Daoy (cell line): ENCODE data around the gene ZBTB45. TPM values are rescaled to one million over a fixed set of nuclear protein-coding genes. Genes with fewer than 3 reads are reported as not detected.
"Not testable (repeated sequence)": the region's sequence is repeated elsewhere in the genome, so short reads cannot be mapped to it uniquely, and the experiment has no call there.

Experiments used
- DNase-seq: peaks from one replicate; pipeline ENCODE4 v3.0.0-alpha.2; 2015; ENCODE audit warnings: low read depth
- total RNA-seq: library from RNA; depleted of rRNA; stranded (reverse); fragments of >200 nt; shearing (Covaris generic); gene quantifications from 2 replicates; pipeline ENCODE4 v1.2.3, GENCODE V29; 2014

ZBTB45 gene
- total RNA-seq, 1 experiment from 2014 or later: 4.9 TPM

DNA sequence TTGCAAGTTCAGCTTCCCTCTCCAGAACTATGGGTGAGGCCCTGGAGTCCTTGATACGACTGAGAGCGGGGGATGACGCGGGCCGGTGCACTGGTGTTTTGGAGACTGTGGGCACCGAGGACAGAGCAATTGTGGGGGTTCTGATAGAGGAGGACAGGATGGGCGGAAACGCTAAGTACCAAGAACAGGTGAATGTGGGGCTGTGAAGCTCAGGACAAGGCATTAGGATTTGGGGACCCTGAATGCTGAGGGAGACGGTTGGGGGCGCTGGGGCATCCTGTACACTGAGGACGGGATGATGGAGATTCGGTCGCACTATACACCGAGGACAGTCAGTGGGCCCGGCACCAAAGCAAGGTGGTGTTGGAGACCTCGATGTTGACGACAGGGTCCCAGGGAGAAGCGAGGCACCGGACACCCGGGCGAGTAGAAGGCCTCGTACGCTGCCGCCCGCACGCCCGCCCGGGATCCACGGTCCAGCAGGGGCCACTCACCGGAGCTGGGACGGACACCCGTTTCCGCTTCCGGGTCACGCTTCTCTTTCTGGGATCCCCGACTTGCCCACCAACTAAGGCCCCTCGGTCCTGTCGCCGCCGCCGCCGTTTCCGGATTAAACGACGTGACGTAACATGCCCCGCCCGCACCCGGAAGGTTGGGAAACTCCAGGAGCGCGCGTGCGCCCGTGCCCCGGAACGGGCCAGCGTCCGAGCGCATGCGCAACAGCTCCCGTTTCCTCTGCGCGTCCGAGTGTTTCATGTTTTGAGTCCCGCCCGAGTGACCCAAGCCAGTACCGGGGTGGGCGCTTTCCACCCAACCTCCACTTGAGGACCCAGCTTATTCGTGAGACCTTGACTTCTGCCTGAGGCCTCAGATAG lies 35.1 kb upstream of the ZBTB45 start, which contains the start of gene CHMP2A:
Gene CHMP2A (minus strand): TSS at position 612 of the 875 bp plus-strand sequence. CDS start 893 bp downstream, outside the sequence.
- peak; percentile 98 for DNase-seq

DNA sequence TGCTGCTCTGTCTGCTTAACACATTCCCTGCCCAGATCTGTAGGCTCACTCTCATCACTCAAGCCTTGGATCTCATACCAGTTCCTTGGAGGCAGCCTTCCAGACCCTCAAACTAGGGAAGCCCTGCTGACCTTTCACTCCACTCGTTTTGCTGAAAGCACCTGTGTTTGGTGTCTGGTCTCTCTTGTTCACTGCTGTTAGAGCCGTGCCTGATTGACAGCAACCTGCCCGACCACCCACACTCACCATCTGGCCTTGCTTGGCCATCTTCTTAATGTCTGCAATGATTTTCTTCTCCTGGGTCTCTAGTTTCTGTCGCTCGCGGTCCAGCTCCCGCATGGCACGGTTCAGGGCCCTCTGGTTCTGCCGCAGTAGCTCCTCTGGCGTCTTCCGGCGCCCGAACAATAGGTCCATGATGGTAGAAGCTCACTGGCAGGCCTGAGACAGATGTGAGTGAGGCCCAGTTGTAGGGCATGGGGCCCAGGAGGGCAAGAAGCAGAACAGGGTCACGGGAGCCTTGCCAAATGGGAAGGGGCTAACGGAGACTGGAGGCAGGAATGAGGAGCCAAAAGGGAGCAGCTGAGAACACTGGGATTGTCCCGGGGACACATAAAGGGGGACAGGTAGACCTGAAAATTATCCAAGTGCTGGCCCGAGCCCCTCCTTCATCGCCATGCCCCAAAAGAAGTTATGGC lies 34.3 kb upstream of the ZBTB45 start:
- no peak for DNase-seq

DNA sequence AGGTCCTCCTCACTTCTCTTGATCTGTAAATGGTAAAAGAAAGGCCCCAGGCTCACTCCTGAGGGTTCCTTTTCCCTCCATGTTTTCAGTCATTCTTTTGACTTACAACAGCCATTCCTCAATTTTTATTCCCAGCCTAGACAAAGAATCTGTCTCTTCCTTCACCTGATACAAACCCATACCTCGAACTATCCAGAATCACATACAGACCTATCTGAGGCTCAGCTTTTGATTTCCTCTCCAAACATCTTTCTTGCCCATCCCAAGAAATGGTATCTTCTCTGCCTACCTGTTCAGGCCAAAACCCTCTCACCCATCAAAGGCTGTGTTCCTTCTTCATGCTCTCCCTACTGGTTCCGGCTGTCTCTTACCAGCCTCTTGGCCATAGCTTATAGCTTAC lies 33.0 kb upstream of the ZBTB45 start:
- no peak for DNase-seq

DNA sequence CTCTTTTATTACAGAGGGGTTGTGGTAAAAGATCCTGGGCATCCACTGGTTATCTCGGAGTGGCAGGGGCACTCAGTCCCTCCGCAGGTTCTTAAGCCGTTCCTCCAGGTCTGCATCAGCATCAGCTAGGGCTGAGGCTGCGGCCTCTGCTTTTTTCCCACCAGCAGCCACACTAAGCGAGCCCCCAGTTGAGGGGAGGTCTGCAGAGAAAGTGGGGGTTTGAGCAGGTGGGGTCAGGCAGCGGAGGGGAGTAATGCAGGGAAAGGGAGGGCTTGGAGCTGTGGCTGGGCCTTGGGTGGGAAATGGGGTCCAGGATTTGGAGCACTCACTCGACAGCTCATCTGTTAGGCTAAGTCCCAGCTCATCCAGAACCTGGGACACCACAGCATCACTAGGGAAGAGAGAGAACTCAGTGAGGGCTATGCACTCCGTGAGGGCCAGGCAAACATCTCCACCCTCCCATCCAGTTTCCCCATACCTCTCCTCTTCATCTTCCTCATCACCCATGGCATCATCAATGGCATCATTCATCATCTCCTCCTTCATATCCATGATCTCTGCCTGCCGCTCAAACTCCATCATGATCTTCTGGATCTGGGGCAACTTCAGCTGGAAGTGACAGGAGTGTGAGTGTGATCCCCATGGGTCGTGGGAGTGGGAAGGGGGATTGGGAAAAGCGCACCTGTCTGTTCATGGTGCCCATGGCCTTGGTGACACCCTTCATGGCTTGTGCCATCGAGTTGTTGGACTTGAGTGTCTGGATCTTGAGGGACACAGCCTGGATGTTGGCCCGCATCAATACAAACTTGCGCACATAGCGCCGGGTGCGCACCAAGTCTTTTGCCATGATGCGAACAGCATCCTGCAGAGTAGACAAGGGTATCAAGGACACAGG lies 32.2 kb upstream of the ZBTB45 start:
- no peak for DNase-seq

DNA sequence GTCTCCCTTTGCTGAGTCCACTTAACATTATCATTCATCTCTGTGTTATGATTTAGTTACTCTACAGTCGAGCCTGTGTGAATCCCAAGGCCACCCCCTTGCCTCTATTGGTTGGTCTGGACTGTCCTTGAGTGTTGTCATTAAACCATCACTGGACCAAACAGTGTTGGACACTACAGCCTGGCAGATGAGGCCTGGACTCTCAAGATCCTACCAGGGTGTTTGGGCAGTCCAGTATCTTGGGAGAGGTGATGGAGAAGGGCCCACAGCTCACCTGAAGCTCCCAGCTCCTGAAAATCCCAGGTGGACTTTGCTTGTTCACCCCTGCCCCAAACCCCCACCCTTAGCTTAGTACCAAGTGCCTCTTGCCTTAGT lies 31.5 kb upstream of the ZBTB45 start:
- no peak for DNase-seq

DNA sequence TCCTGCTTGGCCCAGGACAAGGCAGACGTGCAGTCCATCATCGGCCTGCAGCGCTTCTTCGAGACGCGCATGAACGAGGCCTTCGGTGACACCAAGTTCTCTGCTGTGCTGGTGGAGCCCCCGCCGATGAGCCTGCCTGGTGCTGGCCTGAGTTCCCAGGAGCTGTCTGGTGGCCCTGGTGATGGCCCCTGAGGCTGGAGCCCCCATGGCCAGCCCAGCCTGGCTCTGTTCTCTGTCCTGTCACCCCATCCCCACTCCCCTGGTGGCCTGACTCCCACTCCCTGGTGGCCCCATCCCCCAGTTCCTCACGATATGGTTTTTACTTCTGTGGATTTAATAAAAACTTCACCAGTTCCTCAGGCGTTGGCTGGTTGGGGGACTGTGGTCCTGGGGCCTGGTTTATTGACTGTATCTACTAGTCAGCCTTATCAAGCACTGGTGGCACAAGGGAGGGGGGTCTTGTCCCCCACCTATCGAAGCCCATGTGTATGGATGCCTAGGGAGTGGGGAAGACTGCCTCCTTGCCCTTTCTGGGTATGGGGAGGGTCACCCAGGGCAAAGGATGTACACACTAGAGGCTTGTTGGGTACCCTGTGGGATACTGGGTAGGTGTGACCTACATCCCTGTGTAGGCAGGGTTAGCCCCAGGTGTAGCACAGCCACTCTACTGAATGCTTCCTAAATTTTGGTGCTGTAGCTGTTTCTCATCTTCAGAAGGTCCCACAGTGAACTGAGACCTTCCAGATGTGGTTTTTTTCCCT lies 30.9 kb upstream of the ZBTB45 start:
- no peak for DNase-seq

DNA sequence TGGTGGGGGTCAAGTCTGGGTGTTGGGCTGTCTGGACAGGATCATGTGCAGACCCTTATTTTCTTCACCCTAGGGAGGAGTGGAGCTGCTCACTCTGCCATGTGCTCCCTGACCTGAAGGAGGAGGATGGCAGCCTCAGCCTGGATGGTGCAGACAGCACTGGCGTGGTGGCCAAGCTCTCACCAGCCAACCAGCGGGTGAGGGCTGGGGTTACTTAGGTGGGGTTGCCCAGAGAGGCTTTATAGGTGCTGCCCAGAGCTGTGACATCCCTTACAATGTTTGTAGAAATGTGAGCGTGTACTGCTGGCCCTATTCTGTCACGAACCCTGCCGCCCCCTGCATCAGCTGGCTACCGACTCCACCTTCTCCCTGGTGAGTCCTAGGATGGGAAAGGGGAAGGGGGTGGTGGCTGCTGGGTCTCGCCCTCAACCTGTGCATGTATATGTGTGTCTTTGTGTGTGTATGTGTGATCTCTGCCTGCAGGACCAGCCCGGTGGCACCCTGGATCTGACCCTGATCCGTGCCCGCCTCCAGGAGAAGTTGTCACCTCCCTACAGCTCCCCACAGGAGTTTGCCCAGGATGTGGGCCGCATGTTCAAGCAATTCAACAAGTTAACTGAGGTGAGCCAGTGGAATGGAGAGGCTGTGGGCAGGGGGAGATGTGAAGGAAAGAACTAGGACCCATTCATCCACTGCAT lies 30.2 kb upstream of the ZBTB45 start:
- no peak for DNase-seq

DNA sequence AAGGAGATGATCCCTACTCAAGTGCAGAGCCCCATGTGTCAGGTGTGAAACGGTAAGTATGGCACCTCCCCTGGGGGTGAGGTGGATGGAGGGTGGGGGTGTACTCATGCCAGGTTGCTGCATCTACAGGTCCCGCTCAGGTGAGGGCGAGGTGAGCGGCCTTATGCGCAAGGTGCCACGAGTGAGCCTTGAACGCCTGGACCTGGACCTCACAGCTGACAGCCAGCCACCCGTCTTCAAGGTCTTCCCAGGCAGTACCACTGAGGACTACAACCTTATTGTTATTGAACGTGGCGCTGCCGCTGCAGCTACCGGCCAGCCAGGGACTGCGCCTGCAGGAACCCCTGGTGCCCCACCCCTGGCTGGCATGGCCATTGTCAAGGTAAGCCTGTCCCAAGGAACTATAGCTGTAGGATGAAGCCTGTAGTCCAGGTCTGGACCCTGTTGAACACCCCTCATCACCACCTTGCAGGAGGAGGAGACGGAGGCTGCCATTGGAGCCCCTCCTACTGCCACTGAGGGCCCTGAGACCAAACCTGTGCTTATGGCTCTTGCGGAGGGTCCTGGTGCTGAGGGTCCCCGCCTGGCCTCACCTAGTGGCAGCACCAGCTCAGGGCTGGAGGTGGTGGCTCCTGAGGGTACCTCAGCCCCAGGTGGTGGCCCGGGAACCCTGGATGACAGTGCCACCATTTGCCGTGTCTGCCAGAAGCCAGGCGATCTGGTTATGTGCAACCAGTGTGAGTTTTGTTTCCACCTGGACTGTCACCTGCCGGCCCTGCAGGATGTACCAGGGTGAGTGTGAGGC lies 29.5 kb upstream of the ZBTB45 start:
- no peak for DNase-seq

DNA sequence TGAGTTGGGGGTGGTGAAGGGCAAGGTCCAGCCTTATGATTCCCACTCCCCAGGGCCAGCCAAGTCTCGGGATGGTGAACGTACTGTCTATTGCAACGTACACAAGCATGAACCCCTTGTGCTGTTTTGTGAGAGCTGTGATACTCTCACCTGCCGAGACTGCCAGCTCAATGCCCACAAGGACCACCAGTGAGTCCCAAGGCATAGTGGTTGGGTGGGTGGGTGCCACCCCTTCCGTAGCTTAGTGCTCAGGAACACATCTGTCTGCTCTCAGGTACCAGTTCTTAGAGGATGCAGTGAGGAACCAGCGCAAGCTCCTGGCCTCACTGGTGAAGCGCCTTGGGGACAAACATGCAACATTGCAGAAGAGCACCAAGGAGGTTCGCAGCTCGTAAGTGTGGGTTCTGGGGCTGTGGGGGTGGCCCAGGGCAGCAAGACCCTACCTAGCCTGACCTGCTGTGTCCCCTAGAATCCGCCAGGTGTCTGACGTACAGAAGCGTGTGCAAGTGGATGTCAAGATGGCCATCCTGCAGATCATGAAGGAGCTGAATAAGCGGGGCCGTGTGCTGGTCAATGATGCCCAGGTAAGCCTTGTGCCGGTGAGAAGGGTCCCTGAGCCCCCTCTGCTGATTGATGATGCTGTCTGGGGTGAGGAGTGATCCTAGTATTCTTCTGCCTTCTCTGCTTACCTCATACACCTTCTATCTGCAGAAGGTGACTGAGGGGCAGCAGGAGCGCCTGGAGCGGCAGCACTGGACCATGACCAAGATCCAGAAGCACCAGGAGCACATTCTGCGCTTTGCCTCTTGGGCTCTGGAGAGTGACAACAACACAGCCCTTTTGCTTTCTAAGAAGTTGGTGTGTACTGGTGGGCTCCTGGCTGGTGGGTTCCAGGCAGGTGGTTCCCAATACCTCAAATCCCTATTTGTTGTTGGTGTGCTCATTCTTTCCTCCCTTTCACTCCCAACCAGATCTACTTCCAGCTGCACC lies 28.0 kb upstream of the ZBTB45 start:
- DNase-seq: no peak

DNA sequence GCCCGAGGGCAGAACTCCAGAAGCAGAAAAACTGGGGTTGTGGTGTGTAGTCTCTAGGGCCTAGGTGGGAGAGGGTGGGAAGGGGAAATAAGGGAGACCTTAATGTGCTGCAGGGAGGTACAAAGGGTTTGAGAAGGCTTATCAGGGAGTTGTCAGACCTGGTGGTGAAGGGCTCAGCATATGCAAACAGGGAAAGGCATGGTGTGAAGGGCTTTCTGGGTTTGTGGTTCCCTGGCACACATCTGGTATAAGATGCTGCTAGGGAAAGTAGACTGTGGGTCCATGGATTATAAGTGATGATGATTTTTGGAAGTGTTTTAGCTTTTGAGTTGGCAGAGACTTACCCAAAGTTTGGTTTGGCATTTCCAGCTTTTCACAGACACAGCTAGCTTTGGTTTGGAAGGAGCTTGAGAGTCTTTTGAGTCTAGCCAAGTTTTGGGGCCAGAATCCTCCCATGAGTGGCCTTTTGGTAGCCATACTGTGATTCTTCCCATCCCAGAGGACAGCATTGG lies 26.5 kb upstream of the ZBTB45 start:
- DNase-seq: no peak

DNA sequence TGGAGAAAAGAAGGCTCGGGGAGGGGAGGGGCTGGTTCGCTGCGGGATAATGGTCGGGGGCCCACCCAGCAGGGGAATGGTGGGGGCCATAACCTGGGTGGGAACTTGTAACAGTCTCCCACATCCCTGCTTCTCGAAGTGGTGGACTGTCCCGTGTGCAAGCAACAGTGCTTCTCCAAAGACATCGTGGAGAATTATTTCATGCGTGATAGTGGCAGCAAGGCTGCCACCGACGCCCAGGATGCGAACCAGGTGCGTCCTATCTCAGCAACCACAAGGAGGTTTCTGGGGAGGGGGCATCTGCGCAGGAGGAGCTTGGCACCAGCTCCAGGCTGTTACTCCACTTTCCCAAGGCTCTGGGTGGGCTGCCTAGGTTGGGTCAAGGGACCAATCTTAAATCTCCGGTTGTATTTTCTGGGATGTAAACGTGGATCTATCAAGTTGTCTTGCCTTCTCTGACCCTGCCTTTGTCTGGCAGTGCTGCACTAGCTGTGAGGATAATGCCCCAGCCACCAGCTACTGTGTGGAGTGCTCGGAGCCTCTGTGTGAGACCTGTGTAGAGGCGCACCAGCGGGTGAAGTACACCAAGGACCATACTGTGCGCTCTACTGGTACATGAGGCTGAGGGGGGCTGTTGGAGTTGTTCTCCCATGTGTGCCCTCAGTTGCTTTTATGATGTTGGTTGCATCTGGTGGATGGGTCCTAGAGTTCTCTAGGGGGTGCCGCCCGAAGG lies 25.8 kb upstream of the ZBTB45 start:
- no peak for DNase-seq

DNA sequence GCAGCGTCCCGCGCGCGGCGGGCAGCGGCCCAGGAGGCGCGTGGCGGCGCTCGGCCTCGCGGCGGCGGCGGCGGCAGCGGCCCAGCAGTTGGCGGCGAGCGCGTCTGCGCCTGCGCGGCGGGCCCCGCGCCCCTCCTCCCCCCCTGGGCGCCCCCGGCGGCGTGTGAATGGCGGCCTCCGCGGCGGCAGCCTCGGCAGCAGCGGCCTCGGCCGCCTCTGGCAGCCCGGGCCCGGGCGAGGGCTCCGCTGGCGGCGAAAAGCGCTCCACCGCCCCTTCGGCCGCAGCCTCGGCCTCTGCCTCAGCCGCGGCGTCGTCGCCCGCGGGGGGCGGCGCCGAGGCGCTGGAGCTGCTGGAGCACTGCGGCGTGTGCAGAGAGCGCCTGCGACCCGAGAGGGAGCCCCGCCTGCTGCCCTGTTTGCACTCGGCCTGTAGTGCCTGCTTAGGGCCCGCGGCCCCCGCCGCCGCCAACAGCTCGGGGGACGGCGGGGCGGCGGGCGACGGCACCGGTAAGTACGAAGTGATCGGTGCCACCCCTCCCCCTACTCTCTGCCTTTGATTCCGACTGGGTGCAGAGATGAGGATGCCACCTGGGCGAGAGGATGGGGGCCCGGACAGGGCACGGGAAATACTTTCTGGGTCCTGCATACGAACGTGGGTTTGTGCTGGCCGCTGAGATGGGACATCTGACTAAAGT lies 25.1 kb upstream of the ZBTB45 start:
- DNase-seq: peak; percentile 82

DNA sequence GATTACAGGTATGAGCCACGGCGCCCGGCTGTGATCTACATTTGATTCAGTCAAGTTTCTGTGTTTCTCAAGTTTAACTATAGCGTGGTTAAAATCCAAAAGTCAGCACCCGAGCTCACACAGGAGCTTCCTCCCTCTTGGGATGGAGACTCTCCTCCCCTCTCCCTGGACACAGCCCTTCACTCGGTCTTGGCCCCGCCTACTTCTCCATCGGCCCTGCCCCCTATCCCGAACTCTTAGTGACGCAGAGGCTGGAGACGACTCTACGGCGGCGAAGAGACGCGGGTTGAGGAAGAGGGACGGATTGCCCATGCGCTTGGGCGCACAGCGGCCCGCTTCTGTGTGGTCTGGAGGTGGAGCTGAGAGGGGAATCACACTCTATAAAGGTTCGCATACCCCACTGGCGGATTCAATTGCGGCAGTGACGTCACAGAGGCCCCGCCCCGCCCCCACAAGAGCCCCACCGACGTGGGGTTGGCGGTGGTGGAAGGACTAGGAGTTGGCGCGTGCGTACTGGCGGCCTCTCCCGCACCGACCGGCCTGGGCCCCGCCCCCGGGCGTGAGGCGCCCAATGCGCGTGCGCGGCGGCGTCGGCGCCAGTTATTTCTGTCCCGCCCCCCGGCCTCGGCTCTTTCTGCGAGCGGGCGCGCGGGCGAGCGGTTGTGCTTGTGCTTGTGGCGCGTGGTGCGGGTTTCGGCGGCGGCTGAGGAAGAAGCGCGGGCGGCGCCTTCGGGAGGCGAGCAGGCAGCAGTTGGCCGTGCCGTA lies 24.4 kb upstream of the ZBTB45 start, which contains the start of gene TRIM28:
Gene TRIM28 (plus strand): TSS at position 239 of the 765 bp plus-strand sequence. CDS start 694 bp downstream, outside the sequence.
- DNase-seq: peak; percentile 100

DNA sequence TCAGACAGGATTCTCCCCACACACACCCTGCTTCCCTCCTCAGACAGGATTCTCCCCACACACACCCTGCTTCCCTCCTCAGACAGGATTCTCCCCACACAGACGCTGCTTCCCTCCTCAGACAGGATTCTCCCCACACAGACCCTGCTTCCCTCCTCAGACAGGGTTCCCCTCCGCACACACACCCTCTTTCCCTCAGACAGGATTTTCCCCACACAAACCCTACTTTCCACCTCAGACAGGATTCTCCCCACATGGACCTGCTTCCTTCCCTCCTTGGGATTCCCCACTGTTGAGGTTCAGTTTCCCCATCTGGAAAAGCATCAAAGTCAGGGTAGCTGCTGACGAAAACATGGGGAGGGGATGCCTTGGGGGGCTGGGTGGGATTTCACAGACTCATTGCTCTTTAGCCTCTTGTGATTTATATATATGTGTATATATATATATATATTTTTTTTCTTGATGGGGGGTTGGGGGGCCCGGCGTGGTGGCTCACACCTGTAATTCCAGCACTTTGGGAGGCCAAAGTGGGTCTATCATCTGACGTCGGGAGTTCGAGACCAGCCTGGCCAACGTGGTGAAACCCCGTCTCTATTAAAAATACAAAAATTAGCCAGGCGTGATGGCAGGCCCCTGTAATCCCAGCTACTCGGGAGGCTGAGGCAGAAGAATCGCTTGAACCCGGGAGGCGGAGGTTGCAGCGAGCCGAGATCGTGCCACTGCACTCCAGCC lies 23.2 kb upstream of the ZBTB45 start:
- DNase-seq: not testable (repeated sequence)

DNA sequence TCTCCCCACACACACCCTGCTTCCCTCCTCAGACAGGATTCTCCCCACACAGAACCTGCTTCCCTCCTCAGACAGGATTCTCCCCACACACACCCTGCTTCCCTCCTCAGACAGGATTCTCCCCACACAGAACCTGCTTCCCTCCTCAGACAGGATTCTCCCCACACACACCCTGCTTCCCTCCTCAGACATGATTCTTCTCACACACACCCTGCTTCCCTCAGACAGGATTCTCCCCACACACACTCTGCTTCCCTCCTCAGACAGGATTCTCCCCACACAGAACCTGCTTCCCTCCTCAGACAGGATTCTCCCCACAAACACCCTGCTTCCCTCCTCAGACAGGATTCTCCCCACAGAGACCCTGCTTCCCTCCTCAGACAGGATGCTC lies 19.6 kb upstream of the ZBTB45 start:
- DNase-seq: not testable (repeated sequence)
